PFSK-1 (cell line): ENCODE measurements around the gene ZNF202.

Experiments used
- POLR2AphosphoS5 ChIP-seq: IDR thresholded peaks from 2 replicates; pipeline ENCODE4 v1.6.1; 2012; ENCODE audit warnings: low read depth, mild to moderate bottlenecking, control low read depth, low read length, moderate library complexity
- REST ChIP-seq, 2 experiments: IDR thresholded peaks; 2 replicates each; pipeline versions ENCODE4 v1.6.1 to v1.8.0; 2011 to 2012; ENCODE audit warnings: low read depth in 2 of 2, low read length in 2 of 2, control low read depth in 1 of 2, inconsistent platforms in 1 of 2, mild to moderate bottlenecking in 1 of 2, moderate library complexity in 1 of 2; ENCODE audit not compliant: insufficient read depth in 1 of 2
- SIN3A ChIP-seq: IDR thresholded peaks from 2 replicates; pipeline ENCODE4 v1.6.1; 2012; ENCODE audit warnings: mild to moderate bottlenecking, low read length, moderate library complexity, borderline replicate concordance; ENCODE audit not compliant: insufficient read depth
- TAF1 ChIP-seq: IDR thresholded peaks from 2 replicates; pipeline ENCODE4 v1.6.1; 2012; ENCODE audit warnings: low read length, control low read depth, borderline replicate concordance; ENCODE audit not compliant: insufficient read depth

GRCh38 chr11:123775715-123776549 lies 34.5 kb upstream of the ZNF202 start:
- no peak for TF ChIP-seq POLR2AphosphoS5
- no peak for TF ChIP-seq SIN3A
- TF ChIP-seq REST (IDR thresholded peaks at IDR 0.05; ENCODE audit: insufficient read depth in 1 of 2, low read depth in 2 of 2, low read length in 2 of 2): no peak
- no peak for TF ChIP-seq TAF1
